ENCODE measurements around the gene RPL14.
A peak's percentile ranks its signal among the peaks of the same experiment; 100 is the strongest.

Gene RPL14

GRCh38 chr3:40464339-40465110 lies 7.4 kb downstream of the RPL14 start:
- DNase-seq, result peak in 1 of 2 experiments; percentile 8

GRCh38 chr3:40465111-40465407 lies 7.9 kb downstream of the RPL14 start:
- DNase-seq, result no peak

- DNase-seq, result no peak
Measured at GRCh38 chr3:40465456-40465855, 8.3 kb downstream of the RPL14 start.

GRCh38 chr3:40468018-40468417 lies 10.9 kb downstream of the RPL14 start:
- DNase-seq, result no peak

GRCh38 chr3:40470701-40471100 lies 13.6 kb downstream of the RPL14 start:
- no peak for DNase-seq

- peak; percentile 66 to 67 for DNase-seq
Measured at GRCh38 chr3:40476478-40477470, 19.6 kb downstream of the RPL14 start, which contains the start of gene ZNF619. Gene ZNF619, plus strand, starts transcription at chr3:40477122. Its CDS starts 858 bp downstream, at chr3:40477980.

- DNase-seq, result peak; percentile 26 to 36
Measured at GRCh38 chr3:40477666-40478065, 20.5 kb downstream of the RPL14 start.

GRCh38 chr3:40487172-40487571 lies 30.0 kb downstream of the RPL14 start:
- DNase-seq, result no peak

- no peak for DNase-seq
Measured at GRCh38 chr3:40490916-40491315, 33.8 kb downstream of the RPL14 start.

- DNase-seq, result no peak
Measured at GRCh38 chr3:40494698-40495097, 37.6 kb downstream of the RPL14 start.

GRCh38 chr3:40497288-40497687 lies 40.1 kb downstream of the RPL14 start:
- DNase-seq, result no peak

GRCh38 chr3:40499952-40500351 lies 42.8 kb downstream of the RPL14 start:
- DNase-seq, result no peak

GRCh38 chr3:40502034-40502433 lies 44.9 kb downstream of the RPL14 start:
- no peak for DNase-seq

- no peak for DNase-seq
Measured at GRCh38 chr3:40504636-40505430, 47.7 kb downstream of the RPL14 start.

- DNase-seq, result peak; percentile 70 to 79
Measured at GRCh38 chr3:40505599-40506462, 48.7 kb downstream of the RPL14 start, which contains the start of gene ZNF620. Gene ZNF620, plus strand, starts transcription at chr3:40506039. Its CDS starts 314 bp downstream, at chr3:40506353.

GRCh38 chr3:40511031-40511718 lies 54.0 kb downstream of the RPL14 start:
- no peak for DNase-seq

GRCh38 chr3:40516201-40516600 lies 59.1 kb downstream of the RPL14 start:
- no peak for DNase-seq

GRCh38 chr3:40518067-40518466 lies 60.9 kb downstream of the RPL14 start:
- DNase-seq, result no peak
